Right renal pelvis (tissue), 4 donors: ENCODE data around the gene SESN1. TPM values are rescaled to one million over a fixed set of nuclear protein-coding genes. Genes with fewer than 3 reads are reported as not detected.

Experiments
- DNase-seq, 4 donors: peaks; one replicate each; pipeline ENCODE4 v3.0.0-alpha.2; 2013; ENCODE audit warnings: low read depth in 4 of 4, low spot score in 3 of 4, missing footprints in 1 of 4
- polyA plus RNA-seq, 4 donors: library from polyadenylated mRNA; unstranded; fragments of 120-200 nt; gene quantifications; one replicate each; pipeline ENCODE4 v1.2.1, GENCODE V29; 2013; ENCODE audit not compliant: insufficient read length in 4 of 4

The SESN1 gene
- polyA plus RNA-seq, 4 donors = 23.3 to 30.6 (median 26.3) TPM

GRCh38 chr6:108944707-108945680 lies 149.7 kb downstream of the SESN1 start:
- DNase-seq = no peak

- no peak for DNase-seq
These were observed 150.6 kb downstream of the SESN1 start for GRCh38 chr6:108944071-108944470.

GRCh38 chr6:108942556-108943492 lies 151.8 kb downstream of the SESN1 start:
- no peak for DNase-seq

- no peak for DNase-seq
These were observed 152.8 kb downstream of the SESN1 start for GRCh38 chr6:108941859-108942258.

- DNase-seq = no peak
These were observed 153.4 kb downstream of the SESN1 start for GRCh38 chr6:108941281-108941680.

GRCh38 chr6:108940741-108941140 lies 153.9 kb downstream of the SESN1 start:
- no peak for DNase-seq

- DNase-seq = no peak
These were observed 157.5 kb downstream of the SESN1 start for GRCh38 chr6:108937170-108937569.

Other genes with a start within 250 kb of the SESN1 start
- gene ARMC2, start 246.4 kb downstream of the SESN1 start, polyA plus RNA-seq = 10 to 100 TPM in 3 of 4 donors, 1 to 10 TPM in 1; 8.9 to 12.8 (median 11.6) TPM
- gene CEP57L1, start 661 bp upstream of the SESN1 start, polyA plus RNA-seq = 10 to 100 TPM; 20.9 to 24.6 (median 22.3) TPM